GM18498 (cell line): ENCODE measurements around the gene NCAPG2.

Source experiments
- ATAC-seq: cut with Tn5 transposase; IDR thresholded peaks from one replicate; pipeline ENCODE4 v1.9.1; 2021; ENCODE audit warnings: mild to moderate bottlenecking, moderate library complexity; ENCODE audit not compliant: unreplicated experiment

Gene NCAPG2

DNA sequence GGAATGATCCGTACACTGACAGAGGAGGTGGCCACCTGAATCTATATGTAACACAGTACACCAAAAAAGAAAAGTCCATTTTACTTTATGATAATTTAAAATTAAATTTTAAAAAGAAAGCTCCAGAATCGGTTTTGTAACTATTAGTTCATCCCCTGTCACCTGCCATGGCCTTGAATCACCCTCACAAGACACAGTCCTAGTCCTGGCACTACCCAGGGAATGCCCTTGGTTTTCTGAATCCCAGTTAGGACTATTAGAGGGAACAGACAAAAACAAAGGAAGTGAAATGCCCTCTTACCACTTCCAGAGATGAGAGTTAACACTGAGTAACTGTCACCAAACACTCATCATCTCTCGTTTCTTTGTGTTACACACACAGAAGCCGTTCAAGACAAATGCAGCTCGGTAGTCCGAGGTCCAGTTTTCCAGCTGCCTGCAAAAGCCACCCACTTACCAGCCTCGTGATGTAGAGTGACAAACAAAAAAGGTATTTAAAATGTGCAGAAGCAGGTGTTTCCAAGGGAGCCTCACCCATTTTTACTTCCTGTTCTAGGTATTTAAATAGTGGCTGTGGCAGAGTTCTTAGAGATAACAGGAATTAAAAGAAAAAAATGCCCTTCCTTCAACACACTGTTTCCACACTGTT is 123.0 kb downstream of the NCAPG2 start:
- no peak for ATAC-seq
